H9 (cell line): ENCODE data around the gene CARS1. TPM values are rescaled to one million over a fixed set of nuclear protein-coding genes. Genes with fewer than 3 reads are reported as not detected.

Experiments used
- DNase-seq: peaks from one replicate; pipeline ENCODE4 v3.0.0-alpha.2; 2017
- H2AFZ ChIP-seq: one replicate; pipeline ENCODE4 v1.6.1; 2013; ENCODE audit warnings: mild to moderate bottlenecking, low read length, control low read depth, moderate library complexity
- H2AK5ac ChIP-seq: 2 replicates; pipeline ENCODE4 v1.6.1; 2013; ENCODE audit warnings: low read length, control low read depth, mixed read lengths; ENCODE audit not compliant: insufficient read length
- H2BK120ac ChIP-seq: one replicate; pipeline ENCODE4 v1.6.1; 2013; ENCODE audit warnings: low read depth, mild to moderate bottlenecking, low read length, control low read depth, inconsistent platforms; ENCODE audit not compliant: poor library complexity, severe bottlenecking
- H2BK12ac ChIP-seq: 2 replicates; pipeline ENCODE4 v1.6.1; 2013; ENCODE audit warnings: low read length, control low read depth, mixed read lengths, low read depth; ENCODE audit not compliant: insufficient read length
- H2BK15ac ChIP-seq: 2 replicates; pipeline ENCODE4 v1.6.1; 2013; ENCODE audit warnings: low read depth, low read length, control low read depth
- H2BK20ac ChIP-seq: one replicate; pipeline ENCODE4 v1.6.1; 2013; ENCODE audit warnings: low read depth, mild to moderate bottlenecking, low read length, control low read depth, inconsistent platforms; ENCODE audit not compliant: poor library complexity, severe bottlenecking
- H2BK5ac ChIP-seq: 2 replicates; pipeline ENCODE4 v1.6.1; 2013; ENCODE audit warnings: low read length, control low read depth, mixed read lengths; ENCODE audit not compliant: insufficient read length
- H3K14ac ChIP-seq: 2 replicates; pipeline ENCODE4 v1.6.1; 2013; ENCODE audit warnings: low read length, control low read depth; ENCODE audit not compliant: insufficient read depth
- H3K18ac ChIP-seq: 2 replicates; pipeline ENCODE4 v1.6.1; 2013; ENCODE audit warnings: low read depth, mild to moderate bottlenecking, mixed read lengths, low read length, control low read depth; ENCODE audit not compliant: insufficient read length
- H3K23ac ChIP-seq: 2 replicates; pipeline ENCODE4 v1.6.1; 2013; ENCODE audit warnings: low read length, control low read depth, mixed read lengths, low read depth; ENCODE audit not compliant: insufficient read length
- H3K23me2 ChIP-seq: 2 replicates; pipeline ENCODE4 v1.6.1; 2013; ENCODE audit warnings: low read depth, mild to moderate bottlenecking, mixed read lengths, low read length, control low read depth; ENCODE audit not compliant: insufficient read length, poor library complexity, severe bottlenecking
- H3K27ac ChIP-seq: 2 replicates; pipeline ENCODE4 v1.5.1; 2013; ENCODE audit warnings: low read length, control low read depth, mixed read lengths, low read depth; ENCODE audit not compliant: insufficient read length
- H3K27me3 ChIP-seq: 2 replicates; pipeline ENCODE4 v1.6.1; 2013; ENCODE audit warnings: low read length, control low read depth, inconsistent platforms; ENCODE audit not compliant: insufficient read depth
- H3K4ac ChIP-seq: 2 replicates; pipeline ENCODE4 v1.6.1; 2013; ENCODE audit warnings: low read depth, mild to moderate bottlenecking, control low read depth, inconsistent platforms, low read length, moderate library complexity
- H3K4me1 ChIP-seq: 2 replicates; pipeline ENCODE4 v1.6.1; 2013; ENCODE audit warnings: low read length, control low read depth, inconsistent platforms; ENCODE audit not compliant: insufficient read depth
- H3K4me2 ChIP-seq: 2 replicates; pipeline ENCODE4 v1.6.1; 2013; ENCODE audit warnings: low read length, control low read depth, mixed read lengths; ENCODE audit not compliant: insufficient read length, insufficient read depth
- H3K56ac ChIP-seq: 2 replicates; pipeline ENCODE4 v1.6.1; 2013; ENCODE audit warnings: low read depth, mild to moderate bottlenecking, mixed read lengths, low read length, control low read depth; ENCODE audit not compliant: insufficient read length
- H3K79me1 ChIP-seq: 2 replicates; pipeline ENCODE4 v1.6.1; 2013; ENCODE audit warnings: low read depth, mild to moderate bottlenecking, moderate library complexity, low read length, control low read depth, inconsistent platforms; ENCODE audit not compliant: insufficient read depth, poor library complexity, severe bottlenecking
- H3K79me2 ChIP-seq: 2 replicates; pipeline ENCODE4 v1.6.1; 2013; ENCODE audit warnings: low read length, control low read depth, inconsistent platforms; ENCODE audit not compliant: insufficient read depth
- H3K9ac ChIP-seq: 2 replicates; pipeline ENCODE4 v1.6.1; 2013; ENCODE audit warnings: low read length, control low read depth, mixed read lengths; ENCODE audit not compliant: insufficient read length; ENCODE audit errors: extremely low read depth
- H3K9me3 ChIP-seq: one replicate; pipeline ENCODE4 v1.6.1; 2013; ENCODE audit warnings: low read depth, low read length, inconsistent platforms; ENCODE audit not compliant: control insufficient read depth
- H3T11ph ChIP-seq: one replicate; pipeline ENCODE4 v1.6.1; 2013; ENCODE audit warnings: mild to moderate bottlenecking, low read length, control low read depth, inconsistent platforms
- H4K20me1 ChIP-seq: one replicate; pipeline ENCODE4 v1.6.1; 2013; ENCODE audit not compliant: control insufficient read depth, insufficient read length, insufficient read depth
- H4K5ac ChIP-seq: 2 replicates; pipeline ENCODE4 v1.6.1; 2013; ENCODE audit warnings: low read depth, mild to moderate bottlenecking, mixed read lengths, low read length, control low read depth; ENCODE audit not compliant: insufficient read length
- H4K8ac ChIP-seq: replicated peaks from 2 replicates; pipeline ENCODE4 v1.6.1; 2013; ENCODE audit warnings: low read length, control low read depth, mixed read lengths, low read depth; ENCODE audit not compliant: insufficient read length
- H4K91ac ChIP-seq: 2 replicates; pipeline ENCODE4 v1.6.1; 2013; ENCODE audit warnings: low read depth, mild to moderate bottlenecking, moderate library complexity, mixed read lengths, low read length, control low read depth; ENCODE audit not compliant: insufficient read length
- H3K27ac Mint-ChIP-seq, 3 experiments: 2 replicates in 2 of 3; 3 replicates in 1 of 3; pipeline ENCODE4 v1.8.0; 2020 to 2021; ENCODE audit warnings: mixed read lengths in 3 of 3, mild to moderate bottlenecking in 1 of 3, moderate library complexity in 1 of 3
- H3K27me3 Mint-ChIP-seq: 2 replicates; pipeline ENCODE4 v1.8.0; 2021; ENCODE audit warnings: low read depth, mild to moderate bottlenecking, moderate library complexity, mixed read lengths
- H3K36me3 Mint-ChIP-seq, 3 experiments: 2 replicates in 2 of 3; 3 replicates in 1 of 3; pipeline ENCODE4 v1.8.0; 2020 to 2021; ENCODE audit warnings: low read depth in 3 of 3, mixed read lengths in 3 of 3; ENCODE audit not compliant: insufficient read depth in 1 of 3
- H3K4me1 Mint-ChIP-seq, 2 experiments: 2 replicates each; pipeline ENCODE4 v1.8.0; 2020; ENCODE audit warnings: mixed read lengths in 2 of 2
- H3K4me3 Mint-ChIP-seq, 2 experiments: 2 replicates in 1 of 2; 3 replicates in 1 of 2; pipeline ENCODE4 v1.8.0; 2020 to 2021; ENCODE audit warnings: mild to moderate bottlenecking in 2 of 2, mixed read lengths in 2 of 2, moderate library complexity in 1 of 2
- H3K9me3 Mint-ChIP-seq, 2 experiments: 2 replicates in 1 of 2; 3 replicates in 1 of 2; pipeline ENCODE4 v1.8.0; 2020; ENCODE audit warnings: mild to moderate bottlenecking in 2 of 2, mixed read lengths in 2 of 2, moderate library complexity in 1 of 2
- CTCF ChIP-seq: fragments of 200-600 bp; sonication (generic); conservative IDR thresholded peaks from 3 replicates; pipeline ENCODE4 v1.8.0; 2021; ENCODE audit warnings: antibody characterized with exemption, mild to moderate bottlenecking
- WGBS: extraction: QIAGEN DNeasy Blood & Tissue Kit; methylation state at CpG from one replicate; pipeline ENCODE4 v1.1.7; 2013; ENCODE audit warnings: missing lambda C conversion rate, low lambda C conversion rate, mixed read lengths; ENCODE audit not compliant: insufficient read length; ENCODE audit errors: extremely low coverage; 5-methylcytosine and 5-hydroxymethylcytosine counted together
- total RNA-seq: library from RNA; stranded (reverse); gene quantifications from 2 replicates; pipeline ENCODE4 v1.2.1, GENCODE V29; 2021

CARS1 gene
- total RNA-seq, 1 experiment from 2014 or later: 92.3 TPM

GRCh38 chr11:3046190-3046589 lies 11.0 kb downstream of the CARS1 start:
- Histone ChIP-seq H3K23me2 (no peaks in the 10 kb centered on the region), H3K14ac (no peak overlapping the region), H3K4me1 (no peaks in the 10 kb centered on the region), H2AK5ac (no peak overlapping the region), H4K91ac (no peak overlapping the region), H2AFZ (no peak overlapping the region), H3K56ac (no peak overlapping the region), H4K20me1 (no peaks in the 10 kb centered on the region), H2BK12ac (no peak overlapping the region), H3K4me2 (no peak overlapping the region), H3T11ph (no peak overlapping the region), H4K5ac (no peak overlapping the region), H2BK120ac (no peak overlapping the region), H3K79me2 (peaks cover 8% of the 10 kb centered on the region; the same call in 1 of the 2 replicates), H2BK20ac (no peak overlapping the region), H3K27ac (no peak overlapping the region), H2BK5ac (no peak overlapping the region), H3K18ac (no peak overlapping the region), H2BK15ac (no peak overlapping the region), H3K79me1 (peaks cover 5% of the 10 kb centered on the region), H3K4ac (no peak overlapping the region), H4K8ac (no peak overlapping the region), H3K27me3 (no peaks in the 10 kb centered on the region), H3K9ac (no peak overlapping the region), H3K23ac (no peak overlapping the region), H3K9me3 (no peaks in the 10 kb centered on the region)
- Mint-ChIP-seq H3K36me3 (peaks cover 13 to 51% (median 47%) of the 10 kb centered on the region in 3 experiments), H3K4me3 (no peak overlapping the region), H3K27me3 (no peaks in the 10 kb centered on the region), H3K9me3 (no peaks in the 10 kb centered on the region), H3K27ac (peak overlapping the region; percentile 32 to 44 (median 40); a peak in 1 of 7 replicates), H3K4me1 (peaks cover 20 to 24% of the 10 kb centered on the region in 2 experiments)
- WGBS: no CpG with 5 or more reads among the region's 12 CpGs
- peak; percentile 50 for DNase-seq
- peak; percentile 52 for TF ChIP-seq CTCF
